ENCODE measurements around the gene SEMA5A.
"Not testable (repeated sequence)": the region's sequence is repeated elsewhere in the genome, so short reads cannot be mapped to it uniquely, and the experiment has no call there.

SEMA5A gene

DNA sequence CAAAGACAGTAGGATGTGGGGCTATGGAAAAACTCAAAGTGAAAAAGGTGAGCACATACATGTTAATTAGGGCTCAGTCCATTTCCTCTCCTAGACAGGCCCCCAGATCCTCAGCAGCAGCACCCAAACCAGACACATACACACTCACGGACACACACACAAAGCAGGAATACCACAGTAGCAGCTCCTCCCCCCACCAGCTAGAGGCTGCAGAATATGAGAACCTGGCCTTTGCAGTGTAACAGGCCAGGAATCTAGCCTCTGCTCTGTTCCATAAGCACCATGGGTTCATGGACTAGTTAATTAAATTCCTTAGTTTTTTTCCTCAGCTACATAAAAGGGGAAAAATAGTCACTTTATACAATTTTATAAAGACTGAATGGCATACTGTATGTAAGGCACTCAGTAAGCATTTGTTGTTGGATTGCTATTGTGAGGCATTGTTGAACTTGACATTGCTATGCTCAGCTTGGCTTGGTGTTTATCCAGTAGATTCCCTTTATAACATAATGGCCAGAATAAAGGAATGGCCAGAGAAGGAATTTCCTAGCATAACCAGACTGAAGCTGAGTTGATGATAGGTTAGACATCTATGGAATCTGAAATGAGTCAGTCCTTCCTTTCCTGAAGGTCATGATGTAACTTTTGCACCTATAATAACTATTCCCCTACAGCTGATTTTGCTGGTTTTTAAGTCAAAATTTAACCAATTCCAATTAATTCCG lies 186.8 kb downstream of the SEMA5A start:
- peak; percentile 74 for DNase-seq (ENCODE audit: low read depth)

DNA sequence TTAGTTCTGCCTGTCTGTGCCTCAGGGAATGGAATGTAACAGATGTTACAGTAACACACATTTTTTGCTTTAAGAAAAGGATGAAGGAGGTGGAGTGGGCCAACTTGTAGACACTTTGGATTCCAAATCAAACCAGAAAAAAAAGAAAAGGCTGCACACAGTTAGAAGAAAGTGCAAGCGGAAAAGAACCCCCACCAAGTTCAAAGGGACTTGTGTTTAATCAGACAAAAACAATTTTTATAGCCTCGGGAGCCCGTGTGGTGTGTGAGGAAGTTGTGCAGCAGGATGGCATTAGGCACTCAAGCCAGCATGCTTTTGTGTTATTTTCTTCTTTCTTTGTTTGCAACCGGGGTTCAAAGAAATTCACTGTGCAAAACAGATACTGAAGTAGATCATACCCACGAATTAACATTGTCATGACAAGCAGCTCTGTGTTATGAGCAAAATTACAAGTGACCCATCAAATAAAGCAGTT lies 189.5 kb downstream of the SEMA5A start:
- no peak for DNase-seq (ENCODE audit: low read depth)

DNA sequence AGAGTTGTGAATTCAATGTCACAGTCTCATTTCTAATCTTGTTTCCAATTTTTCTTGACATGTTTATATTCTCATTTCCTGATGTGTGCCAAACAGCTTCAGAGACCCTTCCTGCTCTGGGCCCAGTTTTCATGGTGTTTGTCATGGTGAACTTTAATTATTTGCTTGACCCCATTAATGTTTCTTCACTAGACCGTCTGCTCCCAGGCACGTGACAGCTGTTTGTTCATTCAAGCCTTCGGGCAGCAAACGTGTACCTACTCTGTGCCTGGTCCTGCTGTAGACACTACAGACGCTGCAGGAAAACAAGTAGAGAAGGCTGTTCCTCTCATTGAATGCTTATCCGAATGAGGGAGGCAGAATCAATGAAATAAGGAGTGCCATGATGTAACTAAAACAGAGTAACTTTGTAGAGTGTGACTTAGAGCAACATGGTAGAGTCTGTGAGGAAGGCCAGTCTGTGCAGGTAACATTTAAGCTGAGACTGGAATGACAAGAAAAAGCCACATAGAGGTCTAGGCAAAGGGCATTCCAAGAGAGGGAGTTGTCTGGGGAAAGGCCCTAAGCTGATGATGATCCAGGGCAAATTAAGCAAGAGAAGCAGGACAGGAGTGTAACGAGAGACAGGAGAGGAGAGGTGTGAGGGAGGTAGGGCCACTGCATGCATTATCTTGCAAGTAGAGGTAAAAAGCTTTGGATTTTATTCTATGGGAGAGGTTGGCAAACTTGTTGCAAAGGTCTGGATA lies 191.4 kb downstream of the SEMA5A start:
- DNase-seq (ENCODE audit: low read depth) = no peak

DNA sequence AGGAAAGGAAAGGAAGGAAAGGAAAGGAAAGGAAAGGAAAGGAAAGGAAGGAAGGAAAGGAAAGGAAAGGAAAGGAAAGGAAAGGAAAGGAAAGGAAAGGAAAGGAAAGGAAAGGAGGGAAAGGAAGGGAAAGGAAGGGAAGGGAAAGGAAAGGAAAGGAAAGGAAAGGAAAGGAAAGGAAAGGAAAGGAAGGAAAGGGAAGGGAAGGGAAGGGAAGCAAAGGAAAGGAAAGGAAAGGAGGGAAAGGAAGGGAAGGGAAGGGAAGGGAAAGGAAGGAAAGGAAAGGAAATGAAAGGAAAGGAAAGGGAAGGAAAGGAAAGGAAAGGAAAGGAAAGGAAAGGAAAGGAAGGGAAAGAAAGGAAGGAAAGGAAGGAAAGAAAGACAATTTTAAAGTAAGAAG lies 192.8 kb downstream of the SEMA5A start:
- DNase-seq (ENCODE audit: low read depth) = not testable (repeated sequence)

DNA sequence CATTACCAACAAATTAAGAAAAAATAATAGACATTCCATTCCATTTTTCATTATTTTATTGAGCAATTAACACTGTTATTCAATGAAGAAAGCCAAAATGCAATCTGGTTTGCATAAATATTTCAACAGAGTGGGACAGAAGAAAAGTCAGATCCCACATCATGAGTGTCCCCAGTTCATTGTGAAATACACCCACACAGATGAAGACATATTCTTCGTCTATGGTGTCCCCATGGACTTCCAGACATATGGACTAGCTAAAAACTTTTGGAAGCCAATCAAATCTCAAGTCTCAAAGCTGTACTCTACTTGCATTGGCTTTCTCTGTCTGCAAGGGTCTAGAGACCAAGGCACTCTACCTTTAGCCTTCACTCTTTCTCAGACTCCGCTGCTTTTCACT lies 194.3 kb downstream of the SEMA5A start:
- DNase-seq (ENCODE audit: low read depth) = no peak

DNA sequence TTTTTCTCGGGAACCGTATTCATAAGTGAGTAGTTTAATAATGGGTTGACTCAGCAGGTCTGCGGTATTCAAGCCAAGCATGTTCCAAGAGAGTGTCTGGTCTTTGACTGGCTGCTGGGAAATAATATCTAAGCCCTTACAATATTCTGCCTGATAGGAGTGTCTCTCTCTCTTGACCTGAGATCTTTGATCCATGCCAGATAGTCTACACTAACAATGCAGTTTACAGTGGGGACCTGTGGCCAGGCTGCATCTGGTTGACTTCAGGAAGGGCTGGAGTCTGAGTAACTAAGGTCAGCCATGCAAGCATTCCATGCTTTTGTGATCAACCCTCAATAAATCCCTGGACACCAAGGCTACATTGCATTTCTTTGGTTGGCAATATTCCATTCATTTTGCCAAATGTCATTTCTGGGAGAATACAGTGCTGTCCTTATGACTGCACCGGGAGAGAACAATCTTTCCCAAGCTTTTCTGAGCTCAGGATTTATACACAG lies 195.5 kb downstream of the SEMA5A start:
- DNase-seq (ENCODE audit: low read depth) = peak; percentile 73

DNA sequence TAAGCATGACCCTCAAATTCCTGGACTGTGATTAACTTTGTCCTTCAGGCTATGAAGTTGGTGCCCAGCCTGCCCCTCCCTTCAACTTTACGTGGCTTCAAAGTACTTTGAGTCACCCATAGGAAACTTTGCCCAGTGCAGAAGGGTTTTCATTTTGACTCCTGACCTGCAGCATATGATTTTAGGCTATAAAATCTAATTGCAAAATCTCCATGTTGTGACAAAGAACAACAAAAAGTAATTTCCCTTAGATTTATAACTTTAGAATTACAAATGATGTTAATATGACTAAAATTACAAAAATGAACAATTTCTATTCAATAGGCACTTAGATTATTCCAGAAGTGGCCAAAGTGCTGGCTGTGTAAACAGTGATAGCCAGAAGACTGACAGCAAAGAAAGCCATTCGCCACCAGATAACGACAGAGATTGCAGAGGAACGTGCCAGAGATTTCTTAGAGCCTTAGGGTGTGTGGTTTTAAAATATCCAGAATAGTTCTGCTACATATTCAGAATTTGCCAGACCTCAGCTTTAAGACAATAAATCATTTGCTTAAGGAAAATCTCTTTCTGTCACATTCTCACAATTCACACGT lies 197.4 kb downstream of the SEMA5A start:
- peak; percentile 83 for DNase-seq (ENCODE audit: low read depth)

DNA sequence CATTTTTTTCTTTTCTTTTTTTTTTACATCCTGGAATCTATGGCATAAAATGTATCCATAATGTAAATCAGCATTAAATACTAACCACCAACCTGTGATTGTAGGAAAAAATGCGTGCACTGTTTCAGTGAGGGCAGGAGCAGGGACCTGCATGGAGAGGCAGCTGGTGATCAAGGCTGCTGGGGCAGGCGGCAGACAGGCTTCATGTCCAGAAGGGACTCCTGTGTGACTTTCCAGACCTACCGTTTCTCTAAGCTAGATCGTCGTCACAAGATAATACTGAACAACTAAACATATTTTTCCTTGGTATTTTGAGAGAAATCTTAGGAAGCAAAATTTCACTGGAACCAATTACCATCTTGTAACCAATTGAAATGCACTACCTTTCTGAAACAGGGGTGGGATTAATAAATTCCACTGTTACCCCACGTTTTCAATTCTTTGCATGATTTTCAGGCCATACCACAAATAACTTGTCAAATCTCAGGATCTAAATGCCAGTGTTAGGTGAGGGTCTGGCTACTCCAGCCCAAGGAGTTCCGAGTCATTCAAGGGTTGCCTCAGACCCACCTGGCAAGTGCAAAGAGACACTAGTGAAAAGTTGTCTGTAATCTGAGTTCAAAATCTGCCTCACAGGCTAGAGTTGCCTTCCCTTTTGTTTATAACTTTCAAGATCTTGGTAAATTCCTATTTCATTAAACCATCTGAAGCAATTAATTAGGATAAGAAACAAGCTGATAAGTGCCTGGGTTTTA lies 198.2 kb downstream of the SEMA5A start:
- no peak for DNase-seq (ENCODE audit: low read depth)

DNA sequence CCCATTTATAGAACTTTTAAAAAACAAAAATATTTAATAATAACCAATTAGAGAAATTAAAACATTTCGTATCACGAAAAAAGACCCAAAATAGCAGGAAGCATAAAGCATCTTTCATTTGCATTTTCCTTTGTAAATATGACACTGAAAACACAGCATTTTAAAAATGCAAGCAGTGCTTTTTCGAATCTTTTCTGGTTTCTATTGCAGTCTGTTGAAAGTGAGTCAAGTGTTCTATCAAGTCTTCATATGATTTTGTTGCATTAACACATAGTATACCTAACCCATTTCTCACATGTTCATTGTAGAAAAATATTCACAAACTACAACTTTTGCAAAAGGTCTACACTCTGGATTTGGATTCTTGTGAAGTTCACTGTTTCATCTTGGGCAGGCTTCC lies 198.8 kb downstream of the SEMA5A start:
- DNase-seq (ENCODE audit: low read depth) = no peak

DNA sequence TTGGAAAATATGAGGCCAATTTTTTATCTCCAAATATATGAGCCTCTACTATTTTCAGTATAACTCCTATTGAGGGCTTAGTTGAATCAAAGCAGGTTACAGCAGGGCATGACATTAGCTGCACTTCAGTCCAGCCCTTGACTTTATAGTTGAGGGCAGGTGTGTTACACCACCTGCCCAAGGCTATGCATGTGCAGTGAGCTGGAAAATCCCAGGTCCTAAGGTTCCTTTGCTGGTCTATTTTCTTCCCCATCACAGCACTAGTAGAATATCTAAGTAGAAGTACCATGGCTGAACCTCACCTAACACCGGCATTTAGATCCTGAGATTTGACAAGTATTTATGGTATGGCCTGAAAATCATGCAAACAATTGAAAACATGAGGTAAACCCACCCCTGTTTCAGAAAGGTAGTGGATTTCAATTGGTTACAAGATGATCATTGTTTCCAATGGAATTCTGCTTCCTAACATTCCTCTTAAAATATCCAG lies 201.1 kb downstream of the SEMA5A start:
- no peak for DNase-seq (ENCODE audit: low read depth)

DNA sequence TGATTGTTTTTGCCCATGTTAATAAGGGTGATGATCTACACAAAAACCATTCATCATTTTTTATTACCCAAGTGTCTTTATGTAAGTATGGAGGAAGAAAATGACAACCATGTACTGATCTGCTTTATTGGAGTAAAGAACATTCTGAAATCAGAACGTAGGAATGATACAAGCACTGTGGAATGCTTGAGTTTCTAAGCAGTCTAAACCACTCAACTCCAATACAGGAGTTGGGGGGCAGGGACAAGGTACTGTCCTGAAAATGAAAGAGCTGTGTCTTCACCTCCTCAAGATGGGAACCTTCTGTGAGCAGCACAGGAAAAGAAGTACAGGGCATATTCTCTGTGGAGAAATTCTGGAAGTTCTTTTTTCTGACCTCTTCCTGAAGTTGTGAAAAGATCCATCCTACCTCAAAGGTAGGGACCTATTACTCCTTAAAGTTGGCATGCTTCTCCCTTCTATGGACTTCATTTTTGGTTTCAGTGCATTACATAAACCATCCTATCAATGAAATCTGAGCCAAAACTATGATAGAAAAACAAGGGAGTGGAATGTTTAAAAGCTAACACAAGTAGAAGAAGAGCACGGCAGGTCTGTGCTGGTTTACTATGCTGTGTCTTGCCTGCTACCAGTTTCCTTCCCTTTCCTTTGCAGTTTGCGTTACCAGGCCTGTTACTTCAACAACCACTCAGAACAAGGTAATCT lies 202.6 kb downstream of the SEMA5A start:
- DNase-seq (ENCODE audit: low read depth) = no peak

DNA sequence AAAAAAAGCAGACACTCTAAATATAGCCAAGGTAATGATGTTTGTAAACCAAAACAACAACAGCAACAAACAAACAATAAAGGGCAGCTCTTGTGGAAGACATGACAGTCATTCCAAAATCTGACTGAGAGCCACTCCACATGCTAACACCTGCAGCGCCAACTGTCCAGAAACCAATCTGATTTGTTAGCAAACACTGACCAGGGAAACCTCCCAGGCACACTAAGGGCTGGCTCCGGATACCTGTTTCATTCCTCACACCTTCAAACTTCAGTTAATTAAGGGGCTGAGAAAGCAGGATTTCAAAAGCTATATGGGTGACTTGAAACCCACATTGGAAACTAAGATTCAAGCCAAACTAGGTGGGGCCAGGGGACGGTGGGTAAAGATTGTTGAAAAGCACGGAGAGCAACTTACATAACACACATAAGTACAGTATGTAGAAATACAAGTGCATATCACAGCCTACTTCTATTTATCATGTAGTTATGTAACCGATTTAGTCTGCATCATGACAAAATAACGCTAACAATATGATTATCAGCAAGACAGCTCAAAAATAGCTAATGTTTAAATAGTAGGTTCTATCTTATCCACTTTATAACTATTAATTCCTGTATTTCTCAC lies 203.6 kb downstream of the SEMA5A start:
- DNase-seq (ENCODE audit: low read depth) = no peak

DNA sequence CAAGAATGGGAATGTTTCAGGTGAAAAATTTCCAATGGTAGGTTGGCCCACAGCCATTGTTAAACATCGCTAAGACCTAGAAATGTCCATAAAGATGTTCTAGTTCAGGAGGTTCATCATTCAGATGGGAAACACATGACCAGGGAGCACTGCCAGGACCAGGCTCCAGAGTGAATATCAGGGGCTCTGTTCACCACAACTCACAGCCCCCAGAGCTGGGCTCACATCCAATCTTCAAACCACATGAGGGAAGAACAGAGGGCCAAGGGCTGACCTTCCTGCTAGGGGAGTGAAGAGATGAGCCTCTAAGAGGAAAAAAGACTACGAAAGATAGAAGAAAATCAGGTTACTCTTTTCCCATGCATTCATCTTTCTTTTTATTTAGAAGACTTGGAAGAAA lies 205.8 kb downstream of the SEMA5A start:
- DNase-seq (ENCODE audit: low read depth) = no peak

DNA sequence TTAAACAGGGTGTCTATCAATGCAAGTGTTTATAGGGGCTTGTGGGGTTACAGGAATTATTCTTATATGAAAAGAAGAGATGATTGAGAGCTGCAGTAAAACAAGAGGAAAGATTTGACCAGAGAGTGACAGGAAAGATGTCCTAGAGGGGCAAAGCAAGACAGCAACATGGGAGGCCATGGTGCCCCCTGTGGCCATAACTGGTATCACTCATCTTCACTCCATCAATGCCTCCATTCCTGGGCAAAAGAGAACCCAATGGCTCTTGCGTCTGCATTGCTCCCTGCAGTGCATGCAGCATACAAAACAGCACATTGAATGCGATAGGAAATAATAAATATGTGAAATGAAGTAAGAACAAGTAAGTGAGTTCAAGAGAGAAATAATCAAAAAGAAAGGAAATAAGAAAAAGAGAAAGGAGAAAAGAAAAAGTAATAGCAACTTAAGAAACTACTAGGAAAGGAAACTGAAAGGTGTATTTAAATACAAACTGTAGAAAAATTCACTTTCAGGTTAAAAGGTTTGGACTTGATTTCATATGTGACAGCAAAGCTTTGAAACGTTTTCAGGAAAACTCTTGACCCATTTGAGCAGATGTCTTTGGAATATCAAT lies 206.6 kb downstream of the SEMA5A start:
- no peak for DNase-seq (ENCODE audit: low read depth)

DNA sequence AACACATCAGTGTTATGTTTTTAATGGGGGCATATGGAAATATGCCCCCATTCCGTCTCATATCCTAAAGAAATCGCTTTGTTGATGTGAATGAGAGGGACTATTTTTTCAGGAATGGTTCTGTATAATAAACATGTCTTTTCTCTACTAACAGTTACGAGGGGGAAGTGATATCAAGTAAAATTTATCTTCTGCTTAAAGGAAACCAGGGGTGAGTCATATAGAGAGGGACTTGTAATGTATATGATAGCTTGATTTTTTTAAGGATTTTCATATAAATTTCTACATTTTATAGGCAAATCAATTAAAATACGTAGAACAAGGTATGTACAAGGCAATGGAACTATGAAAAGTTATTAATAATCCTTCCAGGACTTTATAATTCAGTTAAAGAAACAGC lies 207.1 kb downstream of the SEMA5A start:
- DNase-seq (ENCODE audit: low read depth) = no peak

DNA sequence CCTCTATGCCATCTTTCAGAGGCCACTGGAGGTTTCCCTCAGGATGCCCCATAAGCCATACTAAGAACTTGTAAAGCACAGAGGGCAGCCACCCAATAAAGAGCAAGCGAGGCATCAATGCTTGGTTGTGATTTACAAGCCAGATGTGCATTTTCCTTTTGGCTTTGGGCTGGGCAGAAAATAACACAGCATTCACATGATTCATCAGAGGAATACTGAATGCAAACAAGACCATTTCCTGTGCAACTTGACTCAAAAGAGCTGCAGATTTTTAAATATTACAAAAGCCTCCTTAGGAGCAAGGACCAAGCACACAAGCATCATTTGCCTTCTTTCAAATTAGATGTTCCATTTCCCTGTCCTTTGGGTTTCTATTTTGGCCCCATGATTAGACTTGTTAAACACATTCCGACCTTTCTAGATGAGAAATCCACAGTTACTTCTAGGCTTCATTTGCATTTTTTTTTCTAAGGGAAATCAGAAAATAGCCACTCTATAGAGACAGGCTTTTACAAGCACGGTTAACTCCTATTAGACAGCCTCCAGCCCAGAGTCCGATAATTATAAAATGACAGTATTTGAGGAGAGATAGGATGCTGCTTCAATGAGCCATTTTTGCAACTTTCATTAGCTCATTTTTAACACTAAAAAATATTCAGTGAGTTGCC lies 207.8 kb downstream of the SEMA5A start:
- DNase-seq (ENCODE audit: low read depth) = peak; percentile 63

DNA sequence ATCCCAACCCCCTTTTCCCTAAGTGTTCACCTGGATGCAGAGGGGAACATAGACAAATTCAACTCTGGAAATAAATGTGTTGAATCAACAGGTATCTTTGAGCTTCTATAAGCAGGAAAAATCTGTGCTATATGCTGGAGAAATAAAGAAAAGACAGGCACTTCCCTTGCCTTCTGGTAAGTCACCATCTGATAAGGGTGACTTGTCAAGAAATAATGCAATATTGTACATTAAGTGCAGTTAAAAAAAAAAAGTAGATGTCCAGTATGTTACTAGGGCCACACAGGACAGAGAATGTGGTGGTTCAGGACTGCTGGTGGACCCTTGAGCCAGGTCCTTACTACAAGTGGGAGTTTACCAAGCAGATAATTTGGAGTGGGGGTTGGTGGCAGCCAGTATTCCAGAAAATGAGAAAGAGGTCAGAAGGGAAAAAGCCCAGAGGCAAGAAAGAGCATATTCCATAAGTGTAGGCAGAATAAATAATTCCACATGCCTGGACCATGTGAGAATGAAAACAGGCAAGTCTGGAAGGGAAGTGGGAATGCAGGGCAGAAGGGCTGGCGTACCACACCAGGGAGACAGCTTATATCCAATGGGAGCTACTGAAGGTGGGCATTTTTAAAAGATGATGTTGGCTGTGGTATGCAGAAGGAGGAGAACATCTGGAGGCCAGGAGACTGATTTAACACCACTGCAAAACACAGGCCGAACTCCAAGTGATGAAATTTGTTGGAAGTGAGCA lies 209.9 kb downstream of the SEMA5A start:
- DNase-seq (ENCODE audit: low read depth) = no peak

DNA sequence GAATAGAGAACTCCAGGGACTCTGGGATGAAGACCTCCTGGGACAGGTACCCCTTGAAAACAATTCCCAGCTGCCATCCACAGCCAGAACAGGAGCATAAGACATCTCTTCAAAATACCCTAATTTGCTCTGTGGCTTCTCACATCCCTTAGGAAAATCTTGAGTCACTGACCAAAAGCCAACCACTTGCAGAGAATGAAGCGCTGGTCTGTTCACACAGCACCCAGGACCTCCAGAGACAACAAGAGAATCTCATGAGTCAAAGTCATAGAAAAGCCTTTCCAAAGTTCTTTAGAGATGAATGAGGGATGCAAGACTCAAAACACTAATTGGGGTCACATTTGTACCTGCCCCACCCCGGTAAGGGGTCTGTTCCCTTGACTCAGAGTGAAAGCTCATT lies 210.6 kb downstream of the SEMA5A start:
- no peak for DNase-seq (ENCODE audit: low read depth)

DNA sequence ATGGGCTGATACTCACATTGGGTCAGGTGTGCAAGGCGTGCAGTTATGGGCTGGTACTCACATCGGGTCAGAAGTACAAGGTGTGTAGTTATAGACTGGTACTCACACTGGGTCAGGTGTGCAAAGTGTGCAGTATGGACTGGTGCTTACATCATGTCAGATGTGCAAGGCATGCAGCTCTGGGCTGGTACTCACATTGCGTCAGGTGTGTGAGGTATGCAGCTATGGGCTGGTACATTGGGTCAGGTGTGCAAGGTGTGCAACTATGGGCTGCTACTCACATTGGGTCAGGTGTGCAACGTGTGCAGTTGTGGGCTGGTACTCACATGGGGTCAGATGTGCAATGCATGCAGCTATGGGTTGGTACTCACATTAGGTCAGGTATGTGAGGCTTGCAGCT lies 213.8 kb downstream of the SEMA5A start:
- DNase-seq (ENCODE audit: low read depth) = no peak
